ENCODE results near the gene LRRC49.

DNA sequence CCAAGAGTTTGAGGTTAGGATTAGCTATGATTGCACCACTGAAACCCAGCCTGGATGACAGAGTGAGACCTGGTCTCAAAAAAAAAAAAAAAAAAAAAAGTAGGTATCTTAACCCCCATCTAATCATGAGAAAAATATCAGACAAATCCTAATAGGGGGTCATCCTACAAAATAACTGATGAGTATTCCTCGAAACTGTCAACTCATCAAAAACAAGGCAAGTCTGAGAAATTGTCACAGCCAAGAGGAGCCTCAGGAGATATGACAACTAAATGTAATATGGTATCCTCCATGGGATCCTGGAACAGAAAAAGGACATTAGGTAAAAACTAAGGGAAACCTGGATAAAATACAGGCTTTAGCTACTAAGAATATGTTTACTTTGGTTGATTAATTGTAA is 70.6 kb downstream of the LRRC49 start:
- no peak for TF ChIP-seq POLR2A (IDR thresholded peaks at IDR 0.05; ENCODE audit: low read depth, low read length)
- no peak for TF ChIP-seq CTCF (IDR thresholded peaks at IDR 0.05; ENCODE audit: extremely low read depth in 1 of 2, insufficient read depth in 1 of 2, low read depth in 1 of 2, low read length in 2 of 2)
- no peak for TF ChIP-seq POLR2AphosphoS5 (IDR thresholded peaks at IDR 0.05; ENCODE audit: insufficient read depth, low read depth, low read length)
- no peak for TF ChIP-seq MYC (IDR thresholded peaks at IDR 0.05; ENCODE audit: low read depth, low read length)
- no peak for TF ChIP-seq FOS (IDR thresholded peaks at IDR 0.05; ENCODE audit: borderline replicate concordance, insufficient read depth, low read length)
- no peak for TF ChIP-seq MAX (IDR thresholded peaks at IDR 0.05; ENCODE audit: insufficient read depth, insufficient read length)
- TF ChIP-seq EZH2 (IDR thresholded peaks at IDR 0.05; ENCODE audit: borderline replicate concordance, low read depth, low read length, severe bottlenecking), result no peak
